Activated CD8-positive, alpha-beta memory T cell treated with anti-CD3 and anti-CD28 coated beads, Interleukin-2, amount 50 U/mL, for 24 hours (primary cell): Measurements from ENCODE around the gene COMMD1.
"Not testable (repeated sequence)": the region's sequence is repeated elsewhere in the genome, so short reads cannot be mapped to it uniquely, and the experiment has no call there.

Experiments used
- DNase-seq: peaks from one replicate; pipeline ENCODE4 v3.0.0-alpha.2; 2020; ENCODE audit errors: extremely low read depth

COMMD1 gene

DNA sequence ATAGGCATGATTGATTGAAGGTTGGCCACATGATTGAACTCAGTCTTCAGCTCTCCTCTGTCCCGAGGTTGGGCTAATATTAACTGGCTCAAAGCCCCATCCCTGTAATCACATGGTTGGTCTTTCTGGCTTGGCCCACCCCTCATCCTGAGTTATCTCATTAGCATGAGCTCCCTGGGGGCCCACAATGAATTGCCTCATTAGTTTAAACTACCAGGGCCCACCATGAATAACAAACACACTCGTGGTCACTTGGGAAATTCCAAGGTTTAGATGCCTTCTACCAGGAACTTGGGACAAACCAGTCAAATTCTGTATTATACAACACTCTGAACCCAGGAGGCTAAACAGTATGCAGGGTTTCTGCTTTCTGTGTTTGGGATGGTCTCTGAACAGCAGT is 168.8 kb downstream of the COMMD1 start:
- DNase-seq: no peak

- no peak for DNase-seq
Measured at GRCh38 chr2:62076980-62077638, 171.6 kb downstream of the COMMD1 start.

DNA sequence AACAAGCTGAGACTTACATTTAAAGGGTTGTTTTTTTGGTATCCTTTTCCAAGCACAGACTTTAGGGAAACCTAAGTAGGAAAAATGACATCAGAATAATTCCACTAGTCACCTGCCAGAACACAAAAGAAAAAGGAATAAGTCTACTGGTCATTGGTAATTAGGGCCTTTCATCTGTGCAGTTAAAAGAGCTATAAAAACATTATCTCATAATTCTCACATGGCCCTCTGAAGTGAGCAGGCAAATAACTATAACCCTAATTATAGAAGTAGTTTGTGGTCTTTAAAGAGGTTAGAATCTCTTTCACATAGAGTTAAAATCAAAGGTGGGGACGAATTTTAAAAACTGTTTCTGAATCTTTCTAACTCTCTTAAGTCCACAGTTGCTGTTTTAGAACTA is 179.3 kb downstream of the COMMD1 start:
- no peak for DNase-seq

DNA sequence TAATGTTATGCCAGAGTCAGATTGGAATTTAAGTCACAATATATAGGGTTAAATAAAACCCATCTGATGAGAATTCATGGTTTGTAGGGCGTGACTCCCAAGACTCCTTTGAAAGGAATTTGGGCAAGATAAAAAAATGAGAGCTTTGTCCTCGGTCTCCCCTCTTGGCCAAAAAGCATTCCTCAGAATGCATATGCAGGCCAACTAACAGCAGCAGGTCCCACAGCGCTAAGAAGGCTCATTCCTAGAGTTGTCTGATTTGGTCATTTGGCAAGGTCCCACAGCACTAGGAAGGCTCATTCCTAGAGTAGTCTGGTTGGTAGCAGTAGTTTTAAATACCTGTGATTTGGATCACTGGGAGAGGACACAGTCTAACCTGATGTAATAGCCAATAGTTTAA is 184.2 kb downstream of the COMMD1 start:
- DNase-seq: no peak

- no peak for DNase-seq
Measured at GRCh38 chr2:62091471-62091870, 186.0 kb downstream of the COMMD1 start.

DNA sequence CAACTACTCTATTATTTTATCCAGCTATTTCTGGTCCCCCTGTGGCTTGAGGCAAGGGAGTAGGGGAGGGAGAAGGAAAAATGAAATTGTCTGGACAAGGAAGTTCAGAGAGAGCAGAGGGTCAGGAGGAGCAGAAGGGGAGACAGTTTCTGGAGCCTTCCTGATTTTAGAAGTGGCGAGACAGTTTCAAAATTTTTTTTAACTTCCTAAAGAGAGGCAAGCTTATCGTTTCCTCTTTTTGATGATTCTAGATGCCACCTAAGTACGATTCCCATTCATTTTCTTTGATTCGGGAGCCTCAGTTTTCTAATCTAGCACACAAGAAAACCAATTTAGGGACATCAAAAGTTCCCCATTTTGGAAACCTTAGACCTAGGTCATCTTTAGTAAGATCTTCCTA is 193.6 kb downstream of the COMMD1 start:
- no peak for DNase-seq

GRCh38 chr2:62099523-62100175 is 194.2 kb downstream of the COMMD1 start:
- no peak for DNase-seq

DNA sequence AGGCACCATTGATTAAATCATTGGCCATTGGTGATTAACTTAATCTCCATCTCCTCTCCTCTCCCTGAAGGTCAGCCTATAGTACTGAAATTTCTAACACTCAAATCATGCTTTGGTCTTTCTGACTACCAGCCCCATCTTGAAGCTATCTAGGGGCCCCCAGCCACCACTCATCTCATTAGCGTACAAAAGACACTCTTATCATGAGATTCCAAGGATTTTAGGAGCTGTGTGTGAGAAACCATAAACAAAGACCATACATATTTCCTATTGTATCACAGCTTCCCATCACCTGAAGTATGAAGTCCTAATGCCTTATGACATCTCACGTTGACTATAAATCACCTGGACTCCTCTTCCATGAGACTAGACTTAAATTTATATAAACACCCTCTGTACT is 196.4 kb downstream of the COMMD1 start:
- no peak for DNase-seq

DNA sequence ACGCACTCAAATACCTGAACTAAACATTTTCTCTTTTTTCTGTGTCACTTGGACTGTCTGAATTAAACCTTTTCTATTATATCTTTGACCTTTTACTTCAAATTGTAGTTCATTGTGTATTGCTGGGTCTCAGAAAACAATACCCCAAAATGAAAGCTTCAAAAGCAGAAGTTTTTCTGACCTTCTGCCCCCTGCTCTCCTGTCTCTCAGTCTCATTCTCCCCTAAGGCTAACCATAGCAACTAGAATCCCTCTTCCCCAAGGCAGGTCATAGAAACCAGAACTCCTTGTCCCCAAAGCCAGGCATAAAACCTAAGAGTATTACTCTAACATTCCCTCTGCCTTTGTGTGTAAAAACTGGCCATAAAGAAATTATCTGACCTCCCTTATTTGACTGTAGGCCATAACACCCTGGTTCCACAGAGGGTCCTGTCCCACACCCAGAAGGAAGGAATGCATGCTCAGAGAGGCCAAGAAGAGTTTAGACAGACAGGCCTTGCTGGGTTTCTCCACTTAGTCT is 197.0 kb downstream of the COMMD1 start:
- DNase-seq: no peak

GRCh38 chr2:62109554-62109953 is 204.1 kb downstream of the COMMD1 start:
- no peak for DNase-seq

DNA sequence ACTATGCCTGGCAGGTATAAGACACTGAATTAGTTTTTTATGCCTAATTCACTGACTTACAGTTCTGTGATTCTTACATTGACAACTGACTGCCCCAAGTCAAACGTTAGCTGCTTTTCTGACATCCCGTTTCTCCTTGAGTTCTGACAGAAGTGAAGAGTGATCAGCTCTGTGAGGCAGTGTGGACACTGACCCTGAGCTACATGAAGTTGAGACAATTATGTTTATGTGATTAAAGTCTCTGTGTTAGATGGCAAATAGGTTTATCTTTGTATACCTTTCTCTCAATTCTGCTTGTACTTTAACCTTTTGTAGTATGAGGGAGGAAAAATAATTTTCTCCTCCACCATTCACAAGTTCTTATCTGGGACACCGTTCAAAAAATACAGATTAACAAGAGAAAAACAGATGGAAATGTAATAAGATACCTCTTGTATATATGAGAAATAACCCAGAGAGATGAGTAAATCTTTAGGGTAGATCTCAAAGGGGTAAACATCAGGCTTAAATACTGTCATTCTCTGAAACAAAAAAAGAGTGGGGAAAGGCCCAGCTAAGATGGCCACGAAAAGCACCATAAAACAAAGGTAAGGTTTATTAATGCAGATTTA is 205.0 kb downstream of the COMMD1 start:
- no peak for DNase-seq

GRCh38 chr2:62112179-62112578 is 206.7 kb downstream of the COMMD1 start:
- no peak for DNase-seq

DNA sequence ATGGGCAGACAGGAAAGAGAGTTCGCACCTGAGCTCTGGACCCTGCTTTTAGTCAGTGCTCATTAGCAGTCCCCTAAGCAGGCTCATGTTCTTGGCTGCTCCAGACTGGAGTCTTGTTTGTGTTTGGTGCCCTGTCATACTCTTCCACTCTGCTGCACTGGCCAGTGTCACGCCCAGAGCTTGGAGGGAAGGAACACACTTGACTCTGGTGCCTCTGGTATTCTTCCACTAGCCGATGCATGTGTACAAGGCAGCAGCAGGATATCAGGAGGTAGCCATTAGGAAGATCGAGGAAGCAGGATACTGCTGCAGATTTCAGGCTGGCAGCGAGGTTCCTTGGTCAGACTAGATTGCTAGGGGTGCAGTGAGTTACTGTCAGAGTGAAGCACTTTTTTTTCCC is 209.1 kb downstream of the COMMD1 start:
- no peak for DNase-seq

DNA sequence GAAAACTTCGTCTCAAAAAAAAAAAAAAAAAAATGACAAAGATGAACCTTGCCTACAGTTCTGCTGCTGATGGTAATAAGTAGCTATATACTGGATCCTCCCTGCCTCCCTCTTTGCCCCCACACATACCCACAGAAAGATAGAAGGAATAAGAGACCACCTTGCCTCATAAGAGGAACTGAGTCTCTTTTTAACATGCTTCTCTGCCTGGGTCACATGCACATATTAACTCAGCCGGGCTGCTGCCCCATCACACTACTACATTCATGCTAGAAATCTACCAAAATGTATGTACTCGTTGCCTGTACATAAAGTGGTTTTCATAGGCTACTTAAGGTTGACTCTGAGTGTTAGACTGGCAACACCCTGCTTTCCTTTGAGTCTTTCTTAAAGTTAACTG is 211.5 kb downstream of the COMMD1 start:
- DNase-seq: no peak

DNA sequence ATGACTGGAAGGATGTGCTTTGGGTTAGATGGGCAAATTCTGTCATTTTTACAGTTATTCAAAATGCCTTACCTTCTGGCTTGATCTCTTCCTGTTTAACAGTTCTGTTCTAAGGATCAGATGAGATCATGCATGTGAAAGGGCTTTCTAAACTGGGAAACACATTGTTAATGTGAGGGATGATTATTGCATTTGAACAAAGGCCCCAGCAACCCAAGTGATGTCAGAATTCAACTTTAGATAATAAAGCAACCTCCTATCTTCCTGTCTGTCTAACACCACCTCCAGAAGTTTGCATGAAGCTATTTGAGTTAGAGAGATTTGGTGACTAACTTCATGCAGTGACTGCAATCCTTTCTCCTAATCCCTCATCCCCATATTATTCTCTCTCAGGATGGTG is 212.7 kb downstream of the COMMD1 start:
- DNase-seq: no peak

GRCh38 chr2:62119311-62119974 is 214.0 kb downstream of the COMMD1 start:
- DNase-seq: no peak

GRCh38 chr2:62126239-62126638 is 220.8 kb downstream of the COMMD1 start:
- not testable (repeated sequence) for DNase-seq

- DNase-seq: no peak
Measured at GRCh38 chr2:62133320-62133823, 227.9 kb downstream of the COMMD1 start.

- no peak for DNase-seq
Measured at GRCh38 chr2:62136956-62137830, 231.7 kb downstream of the COMMD1 start.

GRCh38 chr2:62140426-62141141 is 235.1 kb downstream of the COMMD1 start:
- no peak for DNase-seq
